AG20443 (cell line): ENCODE results near the gene HPSE2.
"Not testable (repeated sequence)": the region's sequence is repeated elsewhere in the genome, so short reads cannot be mapped to it uniquely, and the experiment has no call there.

Source experiments
- DNase-seq: peaks from one replicate; pipeline ENCODE4 v3.0.0; 2012; ENCODE audit warnings: low spot score, mixed read lengths

HPSE2 gene

GRCh38 chr10:99161165-99161564 lies 74.5 kb downstream of the HPSE2 start:
- DNase-seq = no peak

GRCh38 chr10:99143651-99144050 lies 92.0 kb downstream of the HPSE2 start:
- no peak for DNase-seq

- DNase-seq = no peak
These were observed 92.6 kb downstream of the HPSE2 start for GRCh38 chr10:99143011-99143410.

GRCh38 chr10:99132897-99133296 lies 102.8 kb downstream of the HPSE2 start:
- DNase-seq = not testable (repeated sequence)

- DNase-seq = no peak
These were observed 109.8 kb downstream of the HPSE2 start for GRCh38 chr10:99125879-99126278.

GRCh38 chr10:99124376-99124775 lies 111.3 kb downstream of the HPSE2 start:
- no peak for DNase-seq

- no peak for DNase-seq
These were observed 111.8 kb downstream of the HPSE2 start for GRCh38 chr10:99123851-99124250.

- DNase-seq = no peak
These were observed 112.3 kb downstream of the HPSE2 start for GRCh38 chr10:99123336-99123735.

GRCh38 chr10:99119258-99119748 lies 116.3 kb downstream of the HPSE2 start:
- DNase-seq = no peak

GRCh38 chr10:99115703-99116102 lies 119.9 kb downstream of the HPSE2 start:
- DNase-seq = no peak

- DNase-seq = no peak
These were observed 150.3 kb downstream of the HPSE2 start for GRCh38 chr10:99085358-99085757.

- no peak for DNase-seq
These were observed 151.5 kb downstream of the HPSE2 start for GRCh38 chr10:99084161-99084560.

- DNase-seq = no peak
These were observed 155.2 kb downstream of the HPSE2 start for GRCh38 chr10:99080275-99080945.

GRCh38 chr10:99062591-99062990 lies 173.1 kb downstream of the HPSE2 start:
- DNase-seq = no peak

- no peak for DNase-seq
These were observed 176.9 kb downstream of the HPSE2 start for GRCh38 chr10:99058762-99059161.

- DNase-seq = no peak
These were observed 177.5 kb downstream of the HPSE2 start for GRCh38 chr10:99057936-99058690.

- DNase-seq = no peak
These were observed 190.0 kb downstream of the HPSE2 start for GRCh38 chr10:99045671-99046070.

- no peak for DNase-seq
These were observed 193.4 kb downstream of the HPSE2 start for GRCh38 chr10:99042051-99042771.

- DNase-seq = no peak
These were observed 194.2 kb downstream of the HPSE2 start for GRCh38 chr10:99041468-99041867.

GRCh38 chr10:99013885-99014284 lies 221.8 kb downstream of the HPSE2 start:
- DNase-seq = no peak

GRCh38 chr10:99010286-99010685 lies 225.4 kb downstream of the HPSE2 start:
- no peak for DNase-seq

- no peak for DNase-seq
These were observed 227.6 kb downstream of the HPSE2 start for GRCh38 chr10:99008054-99008453.

- DNase-seq = no peak
These were observed 228.2 kb downstream of the HPSE2 start for GRCh38 chr10:99007457-99007856.
